Heart right ventricle (tissue), 16 donors: Measurements from ENCODE around the gene FARSB. TPM values are rescaled to one million over a fixed set of nuclear protein-coding genes. Genes with fewer than 3 reads are reported as not detected.

Source experiments
- ATAC-seq, 8 donors: fragments of 200-7000 bp; cut with Tn5 transposase; one replicate each; pipeline ENCODE4 v1.9.1; 2020; ENCODE audit warnings: mild to moderate bottlenecking in 8 of 8, moderate library complexity in 8 of 8, moderate number of reproducible peaks in 1 of 8
- DNase-seq, 2 donors: peaks; one replicate each; pipeline ENCODE4 v3.0.0-alpha.2; 2020
- H3K27ac ChIP-seq, 10 donors: fragments of 200-600 bp; sonication (generic) in 2 of 10; one replicate each; pipeline versions ENCODE4 v1.5.0 to v1.8.0; 2020 to 2022; ENCODE audit warnings: mild to moderate bottlenecking in 3 of 10
- H3K27me3 ChIP-seq, 7 donors: fragments of 200-600 bp; one replicate each; pipeline ENCODE4 v1.8.0; 2021 to 2022; ENCODE audit warnings: mild to moderate bottlenecking in 2 of 7
- H3K36me3 ChIP-seq, 9 donors: fragments of 200-600 bp; sonication (generic) in 1 of 9; one replicate each; pipeline versions ENCODE4 v1.5.0 to v1.8.0; 2020 to 2022; ENCODE audit warnings: mild to moderate bottlenecking in 2 of 9
- H3K4me1 ChIP-seq, 9 donors: fragments of 200-600 bp; sonication (generic) in 1 of 9; one replicate each; pipeline versions ENCODE4 v1.5.0 to v1.8.0; 2020 to 2022; ENCODE audit warnings: mild to moderate bottlenecking in 4 of 9
- H3K4me3 ChIP-seq, 10 donors: fragments of 200-600 bp; sonication (generic) in 2 of 10; one replicate each; pipeline versions ENCODE4 v1.5.0 to v1.8.0; 2020 to 2022; ENCODE audit warnings: mild to moderate bottlenecking in 7 of 10, moderate library complexity in 2 of 10
- H3K9me3 ChIP-seq, 11 donors: fragments of 200-600 bp in 10 of 11; sonication (generic) in 2 of 11; one replicate each; pipeline versions ENCODE4 v1.5.0 to v1.8.0; 2013 to 2022; ENCODE audit warnings: mild to moderate bottlenecking in 2 of 11, control low read depth in 1 of 11, moderate library complexity in 1 of 11
- CTCF ChIP-seq, 9 donors: fragments of 200-600 bp; sonication (generic) in 2 of 9; IDR thresholded peaks; one replicate each; pipeline versions ENCODE4 v1.5.0 to v1.8.0; 2021 to 2022; ENCODE audit warnings: antibody characterized with exemption in 9 of 9, mild to moderate bottlenecking in 5 of 9, moderate library complexity in 1 of 9
- WGBS, 2 donors: extraction: QIAGEN DNeasy Blood & Tissue Kit; methylation state at CpG; one replicate each; pipeline ENCODE4 v1.1.7; 2013; ENCODE audit warnings: inconsistent platforms in 1 of 2; 5-methylcytosine and 5-hydroxymethylcytosine counted together
- intact Hi-C, 10 donors: fragments of 100-400 bp; cut with DNase I; formaldehyde crosslinking; loops; one replicate each; pipeline versions ENCODE4 v1.11.1 to v1.14.2; 2022
- polyA plus RNA-seq, 2 donors: library from polyadenylated mRNA; stranded (reverse); fragments of 200-250 nt; gene quantifications; one replicate each; pipeline ENCODE4 v1.2.3, GENCODE V29; 2013
- total RNA-seq, 10 donors: library from RNA; stranded (reverse); fragmentation: NEBNext Ultra II Directional in 3 of 10; extraction: Animal tissue kit (Norgen Biotek cat#: 25700) in 3 of 10; gene quantifications; one replicate each; pipeline versions ENCODE4 v1.2.1 to v1.2.4, GENCODE V29; 2021 to 2023
- donor health status: Arrhythmogenic right ventricular cardiomyopathy.
- donor health status: ischemic (EF 13 %, LVEDD 7.1; RV severe dilation, severe dysfunction).
- donor health status: healthy with polysubstance abuse.
- donor health status: DM: no; HTN: yes; CAD: no.
- donor health status: DM: no; HTN: no; CAD: no.
- donor health status: ischemic (EF 25% LVEDD 6.9; RV normal size, moderate dysfunction).
- donor health status: ischemic (EF 25% LVEDD 5.7; RV mildly dilated, moderate dysfunction).
- donor health status: healthy.
- donor health status: DM: yes; HTN: yes; CAD: no.
- donor health status: Ischemic cardiomyopathy.
- donor health status: ischemic (EF 35%, LVEDD 5.7; RV mildly dilated, moderate dysfunction).
- donor health status: nonischemic (EF 11% LVEDD 7.7; RV severe dilation, severe dysfunction).
- donor health status: DM: yes; HTN: yes; CAD: no.
- donor health status: PGD.
- donor health status: ischemic (EF 29% LVEDD 5.4; RV normal size, mild dysfunction).
- donor health status: nonischemic (EF 23%, LVEDD 6.1; RV moderate dilation, normal function).

Gene FARSB
- total and polyA plus RNA-seq, 12 donors = 12.1 to 26.6 (median 20.5) TPM

- no peak for ATAC-seq
Measured at GRCh38 chr2:222576171-222577081, 79.5 kb downstream of the FARSB start.

GRCh38 chr2:222575618-222576017, 80.3 kb downstream of the FARSB start:
- ATAC-seq (no peak), DNase-seq (no peak)
- H3K27ac ChIP-seq = no peak overlapping the region
- intact Hi-C loops = no loop called here
- H3K27me3 ChIP-seq = no peaks in the 10 kb centered on the region
- peaks cover 0 to 26% (median 0%) of the 10 kb centered on the region in 9 donors for H3K36me3 ChIP-seq
- no peak overlapping the region for H3K4me3 ChIP-seq
- TF ChIP-seq CTCF (IDR thresholded peaks at IDR 0.05) = no peak
- peaks cover 0 to 22% (median 14%) of the 10 kb centered on the region in 9 donors for H3K4me1 ChIP-seq
- 91 to 93% methylated on average over 2 of the region's 2 CpGs for WGBS, 2 donors
- H3K9me3 ChIP-seq = no peaks in the 10 kb centered on the region

More at GRCh38 chr2:222576171-222577081, 79.5 kb downstream of the FARSB start:
- no peak for TF ChIP-seq CTCF (IDR thresholded peaks at IDR 0.05)
- intact Hi-C loops = no loop called here
- Histone ChIP-seq H3K27ac (no peak overlapping the region), H3K4me3 (no peak overlapping the region), H3K27me3 (no peaks in the 10 kb centered on the region), H3K36me3 (peaks cover 0 to 18% (median 0%) of the 10 kb centered on the region in 9 donors), H3K9me3 (no peaks in the 10 kb centered on the region), H3K4me1 (peaks cover 0 to 22% (median 14%) of the 10 kb centered on the region in 9 donors)
- 86 to 88% methylated on average over 7 of the region's 7 CpGs for WGBS, 2 donors
- DNase-seq = no peak

GRCh38 chr2:222572751-222573174, 83.1 kb downstream of the FARSB start:
- WGBS, 2 donors = 53 to 66% methylated on average over 1 of the region's 1 CpG
- peak overlapping the region in 9 of 10 donors; percentile 9 to 64 (median 44) for H3K27ac ChIP-seq

More at GRCh38 chr2:222572751-222573174, 83.1 kb downstream of the FARSB start:
- Histone ChIP-seq H3K4me1 (peaks cover 0 to 28% (median 16%) of the 10 kb centered on the region in 9 donors), H3K9me3 (no peaks in the 10 kb centered on the region), H3K27me3 (no peaks in the 10 kb centered on the region), H3K36me3 (peaks cover 0 to 37% (median 0%) of the 10 kb centered on the region in 9 donors), H3K4me3 (no peak overlapping the region)
- no peak for TF ChIP-seq CTCF (IDR thresholded peaks at IDR 0.05)
- DNase-seq = no peak
- ATAC-seq = peak in 7 of 8 donors; percentile 61 to 93 (median 74)
- intact Hi-C loops = no loop called here
